ENCODE results near the gene IBTK. TPM values are rescaled to one million over a fixed set of nuclear protein-coding genes. Genes with fewer than 3 reads are reported as not detected.
A peak's percentile ranks its signal among the peaks of the same experiment; 100 is the strongest.
"Not testable (repeated sequence)": the region's sequence is repeated elsewhere in the genome, so short reads cannot be mapped to it uniquely, and the experiment has no call there.

Gene IBTK
- total and polyA plus RNA-seq, 8 donors = 12.9 to 22.7 (median 20.4) TPM

DNA sequence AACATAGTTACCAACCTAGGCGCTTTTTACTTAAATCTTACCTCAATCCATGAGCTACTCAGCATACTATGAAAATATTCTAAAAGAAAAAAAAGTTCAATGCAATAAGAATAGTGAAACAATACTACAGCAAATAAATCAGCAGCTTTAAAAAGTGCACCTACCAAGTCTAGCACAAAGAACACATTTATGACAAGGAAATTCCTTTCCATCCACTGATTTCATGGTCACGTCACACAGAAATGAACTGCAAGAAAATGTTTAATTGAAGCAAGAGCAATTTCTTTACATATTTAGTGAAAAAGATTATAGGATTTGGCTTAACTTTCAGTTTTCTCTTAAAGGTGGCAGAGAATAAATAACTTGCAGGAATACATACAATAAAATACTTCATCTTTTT lies 36.2 kb downstream of the IBTK start:
- 93 to 97% methylated on average over 2 of the region's 2 CpGs for WGBS, 2 donors
- DNase-seq = no peak

DNA sequence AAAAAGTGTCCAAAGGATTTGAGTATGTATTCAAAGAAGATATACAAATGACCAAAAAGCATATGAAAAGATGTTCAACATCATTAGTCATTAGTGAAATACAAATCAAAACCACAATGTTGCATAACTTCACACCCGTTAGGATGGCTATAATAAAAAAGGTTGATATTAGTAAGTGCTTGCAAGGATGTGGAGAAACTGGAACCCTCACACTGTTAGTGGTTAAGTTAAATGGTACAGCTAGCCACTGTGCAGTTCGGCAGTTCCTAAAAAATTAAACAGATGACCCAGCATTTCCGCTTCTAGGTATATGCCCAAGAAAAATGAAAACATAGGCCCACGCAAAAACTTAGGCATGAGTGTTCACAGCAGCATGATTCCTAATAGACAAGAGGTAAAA lies 38.6 kb downstream of the IBTK start:
- H3K4me3 ChIP-seq = no peak overlapping the region
- H3K36me3 ChIP-seq = peaks cover 0 to 33% (median 5%) of the 10 kb centered on the region in 3 donors
- H3K27me3 ChIP-seq = no peaks in the 10 kb centered on the region
- DNase-seq (no peak), FAIRE-seq (no peak), ATAC-seq (no peak)
- TF ChIP-seq, protein P1, sequence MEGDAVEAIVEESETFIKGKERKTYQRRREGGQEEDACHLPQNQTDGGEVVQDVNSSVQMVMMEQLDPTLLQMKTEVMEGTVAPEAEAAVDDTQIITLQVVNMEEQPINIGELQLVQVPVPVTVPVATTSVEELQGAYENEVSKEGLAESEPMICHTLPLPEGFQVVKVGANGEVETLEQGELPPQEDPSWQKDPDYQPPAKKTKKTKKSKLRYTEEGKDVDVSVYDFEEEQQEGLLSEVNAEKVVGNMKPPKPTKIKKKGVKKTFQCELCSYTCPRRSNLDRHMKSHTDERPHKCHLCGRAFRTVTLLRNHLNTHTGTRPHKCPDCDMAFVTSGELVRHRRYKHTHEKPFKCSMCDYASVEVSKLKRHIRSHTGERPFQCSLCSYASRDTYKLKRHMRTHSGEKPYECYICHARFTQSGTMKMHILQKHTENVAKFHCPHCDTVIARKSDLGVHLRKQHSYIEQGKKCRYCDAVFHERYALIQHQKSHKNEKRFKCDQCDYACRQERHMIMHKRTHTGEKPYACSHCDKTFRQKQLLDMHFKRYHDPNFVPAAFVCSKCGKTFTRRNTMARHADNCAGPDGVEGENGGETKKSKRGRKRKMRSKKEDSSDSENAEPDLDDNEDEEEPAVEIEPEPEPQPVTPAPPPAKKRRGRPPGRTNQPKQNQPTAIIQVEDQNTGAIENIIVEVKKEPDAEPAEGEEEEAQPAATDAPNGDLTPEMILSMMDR (IDR thresholded peaks at IDR 0.05) = no peak
- H3K27ac ChIP-seq = no peak overlapping the region
- intact Hi-C loops (cut with DNase I) = no loop called here
- H3K4me1 ChIP-seq = peaks cover 0 to 15% (median 7%) of the 10 kb centered on the region in 3 donors
- H3K9me3 ChIP-seq = no peaks in the 10 kb centered on the region
- 95 to 97% methylated on average over 4 of the region's 4 CpGs for WGBS, 2 donors

More for the DNA sequence above, 36.2 kb downstream of the IBTK start:
- ATAC-seq (no peak), FAIRE-seq (no peak)
- TF ChIP-seq, protein P1 (IDR thresholded peaks at IDR 0.05) = no peak
- intact Hi-C loops (cut with DNase I) = no loop called here
- H3K27me3 ChIP-seq = no peaks in the 10 kb centered on the region
- no peaks in the 10 kb centered on the region for H3K9me3 ChIP-seq
- no peak overlapping the region for H3K4me3 ChIP-seq
- peaks cover 0 to 10% (median 4%) of the 10 kb centered on the region in 3 donors for H3K4me1 ChIP-seq
- no peak overlapping the region for H3K27ac ChIP-seq
- H3K36me3 ChIP-seq = peaks cover 0 to 48% (median 10%) of the 10 kb centered on the region in 3 donors

DNA sequence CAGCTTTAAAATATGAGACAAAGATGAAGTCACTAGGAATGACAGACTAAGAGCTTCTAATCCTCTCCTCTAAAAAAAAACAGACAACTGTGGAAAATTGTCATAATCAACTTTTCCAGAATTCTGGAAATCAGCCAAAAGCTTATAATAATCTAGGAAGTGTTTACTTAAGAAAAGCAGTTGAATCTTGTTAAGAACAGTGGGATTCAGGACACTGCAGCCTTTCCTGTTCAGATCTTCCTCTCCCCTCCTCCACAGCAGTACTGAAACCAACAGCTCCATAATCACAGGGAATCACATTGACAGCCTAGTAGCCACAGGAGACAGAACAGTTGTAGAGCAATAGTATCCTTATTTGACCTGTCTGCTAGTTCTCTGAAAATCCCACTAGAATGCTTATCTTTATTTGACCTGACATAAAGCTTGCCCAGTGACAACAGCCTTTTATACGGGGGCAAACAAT lies 41.6 kb downstream of the IBTK start:
- 8 to 9% methylated on average over 1 of the region's 1 CpG for WGBS, 2 donors
- peaks cover 0 to 43% (median 3%) of the 10 kb centered on the region in 3 donors for H3K36me3 ChIP-seq
- peaks cover 0 to 15% (median 7%) of the 10 kb centered on the region in 3 donors for H3K4me1 ChIP-seq
- ATAC-seq (peak in 3 of 4 donors; percentile 56 to 60 (median 60)), FAIRE-seq (no peak), DNase-seq (no peak)
- H3K27ac ChIP-seq = no peak overlapping the region
- H3K4me3 ChIP-seq = no peak overlapping the region
- H3K9me3 ChIP-seq = no peaks in the 10 kb centered on the region
- H3K27me3 ChIP-seq = no peaks in the 10 kb centered on the region
- intact Hi-C loops (cut with DNase I) = no loop called here
- TF ChIP-seq, protein P1 (IDR thresholded peaks at IDR 0.05) = no peak

DNA sequence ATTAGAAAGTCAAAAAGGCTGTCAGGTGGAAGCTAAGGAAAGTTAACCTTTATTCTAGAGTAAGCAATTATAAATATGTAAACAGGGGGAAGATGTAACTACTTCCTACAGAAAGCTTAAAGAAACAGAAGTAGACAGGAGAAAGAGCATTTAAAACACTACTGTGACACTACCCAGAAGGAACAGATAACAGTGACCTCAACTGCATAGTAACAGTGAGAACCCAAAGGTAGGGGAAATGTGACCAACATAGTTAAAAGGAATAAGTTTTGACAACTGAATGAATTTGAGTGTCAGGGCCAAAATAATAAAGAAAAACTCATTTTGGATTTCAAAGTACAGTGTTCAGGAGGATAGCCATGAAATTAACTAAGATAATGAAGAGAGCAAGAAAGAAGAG lies 43.5 kb downstream of the IBTK start:
- peaks cover 0 to 48% (median 14%) of the 10 kb centered on the region in 3 donors for H3K36me3 ChIP-seq
- DNase-seq (no peak), ATAC-seq (no peak), FAIRE-seq (no peak)
- TF ChIP-seq, protein P1 (IDR thresholded peaks at IDR 0.05) = no peak
- intact Hi-C loops (cut with DNase I) = no loop called here
- no peaks in the 10 kb centered on the region for H3K27me3 ChIP-seq
- H3K9me3 ChIP-seq = no peaks in the 10 kb centered on the region
- H3K4me3 ChIP-seq = no peak overlapping the region
- no peak overlapping the region for H3K27ac ChIP-seq
- peaks cover 0 to 15% (median 7%) of the 10 kb centered on the region in 3 donors for H3K4me1 ChIP-seq

DNA sequence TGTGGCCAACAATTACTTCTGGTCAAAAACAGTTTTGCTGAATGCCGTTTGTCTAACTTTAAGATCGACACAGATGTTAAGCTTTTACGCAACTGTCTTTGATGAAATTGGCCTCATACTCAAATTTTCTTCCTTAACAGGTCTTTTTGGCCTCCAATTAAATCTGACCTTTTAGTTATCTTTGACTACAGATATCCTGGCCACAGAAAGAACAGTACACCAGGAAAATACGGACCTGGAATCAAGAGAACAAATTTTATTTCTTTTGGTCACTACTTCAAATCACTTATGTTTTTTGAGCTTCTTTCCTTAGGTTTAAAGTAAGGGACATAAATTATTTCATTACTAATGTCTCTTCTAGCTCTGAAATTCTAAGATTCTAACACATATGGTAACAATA lies 49.8 kb downstream of the IBTK start:
- intact Hi-C loops (cut with DNase I) = no loop called here
- Histone ChIP-seq H3K27ac (no peak overlapping the region), H3K9me3 (no peaks in the 10 kb centered on the region), H3K27me3 (no peaks in the 10 kb centered on the region), H3K4me1 (no peaks in the 10 kb centered on the region), H3K36me3 (peaks cover 0 to 83% (median 17%) of the 10 kb centered on the region in 3 donors), H3K4me3 (no peak overlapping the region)
- TF ChIP-seq, protein P1 (IDR thresholded peaks at IDR 0.05) = no peak
- no peak for ATAC-seq
- 55 to 58% methylated on average over 4 of the region's 4 CpGs for WGBS, 2 donors
- FAIRE-seq = no peak
- no peak for DNase-seq

DNA sequence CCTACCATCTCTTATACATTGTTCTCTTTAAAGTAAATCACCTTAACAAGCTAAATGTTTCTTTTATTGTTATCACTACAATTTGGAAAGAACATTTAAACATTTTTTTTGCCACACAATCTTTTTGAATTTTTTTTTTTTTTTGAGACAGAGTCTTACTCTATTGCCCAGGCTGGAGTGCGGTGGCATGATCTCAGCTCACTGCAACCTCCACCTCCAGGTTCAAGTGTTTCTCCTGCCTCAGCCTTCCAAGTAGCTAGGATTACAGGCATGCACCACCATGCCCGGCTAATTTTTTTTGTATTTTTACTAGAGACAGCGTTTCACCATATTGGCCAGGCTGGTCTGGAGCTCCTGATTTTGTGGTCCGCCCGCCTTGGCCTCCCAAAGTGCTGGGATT lies 50.3 kb downstream of the IBTK start:
- H3K36me3 ChIP-seq = peaks cover 0 to 85% (median 17%) of the 10 kb centered on the region in 3 donors
- H3K27me3 ChIP-seq; DNase-seq; FAIRE-seq; H3K9me3 ChIP-seq; H3K4me1 ChIP-seq; H3K4me3 ChIP-seq; ATAC-seq; H3K27ac ChIP-seq; intact Hi-C loops (cut with DNase I): not testable (repeated sequence)
- 93 to 96% methylated on average over 5 of the region's 5 CpGs for WGBS, 2 donors
